SHP77 treated with DMSO at 0.1 percent for 48 hours (cell line): ENCODE results near the gene EVX2.

Experiments used
- DNase-seq: peaks from one replicate; lab custom pipeline; 2025; lab: John Stamatoyannopoulos, UW

Gene EVX2

GRCh38 chr2:176122052-176122682 lies 38.4 kb upstream of the EVX2 start:
- DNase-seq = no peak

GRCh38 chr2:176121190-176122051 lies 37.7 kb upstream of the EVX2 start:
- no peak for DNase-seq

GRCh38 chr2:176120364-176121189 lies 36.8 kb upstream of the EVX2 start:
- no peak for DNase-seq

GRCh38 chr2:176118601-176119339 lies 35.0 kb upstream of the EVX2 start:
- DNase-seq = peak; percentile 39

GRCh38 chr2:176117823-176118371 lies 34.1 kb upstream of the EVX2 start:
- no peak for DNase-seq

GRCh38 chr2:176117162-176117822 lies 33.5 kb upstream of the EVX2 start:
- DNase-seq = no peak

- DNase-seq = peak; percentile 54
These were observed 32.4 kb upstream of the EVX2 start, which contains the start of gene HOXD10 for GRCh38 chr2:176115883-176116813. HOXD10 (plus strand) TSS chr2:176116778; CDS start chr2:176116834, 56 bp downstream.

GRCh38 chr2:176114930-176115625 lies 31.3 kb upstream of the EVX2 start:
- no peak for DNase-seq

- peak; percentile 48 for DNase-seq
These were observed 30.6 kb upstream of the EVX2 start for GRCh38 chr2:176114120-176114929.

- no peak for DNase-seq
These were observed 28.9 kb upstream of the EVX2 start for GRCh38 chr2:176112375-176113302.

- no peak for DNase-seq
These were observed 28.1 kb upstream of the EVX2 start for GRCh38 chr2:176111846-176112374.

- DNase-seq = peak; percentile 42
These were observed 27.5 kb upstream of the EVX2 start for GRCh38 chr2:176111309-176111663.

- DNase-seq = no peak
These were observed 26.9 kb upstream of the EVX2 start for GRCh38 chr2:176110415-176111308.

- DNase-seq = no peak
These were observed 26.2 kb upstream of the EVX2 start for GRCh38 chr2:176109946-176110345.

GRCh38 chr2:176109192-176109901 lies 25.6 kb upstream of the EVX2 start:
- DNase-seq = no peak
